Stimulated activated CD8-positive, alpha-beta memory T cell treated with anti-CD3 and anti-CD28 coated beads, Interleukin-15, amount 100 ng/mL, for 4 hours (primary cell): ENCODE results near the gene CYP24A1.

Experiments used
- DNase-seq, 2 donors: peaks; one replicate each; pipeline ENCODE4 v3.0.0-alpha.2; 2020; ENCODE audit warnings: low read depth in 2 of 2

Gene CYP24A1

GRCh38 chr20:54174457-54175175, 830 bp upstream of the CYP24A1 start:
- DNase-seq, result no peak

- DNase-seq, result no peak
These were observed 732 bp downstream of the CYP24A1 start for GRCh38 chr20:54172856-54173652.

GRCh38 chr20:54172532-54172855, 1.3 kb downstream of the CYP24A1 start:
- no peak for DNase-seq

GRCh38 chr20:54170963-54171362, 2.8 kb downstream of the CYP24A1 start:
- no peak for DNase-seq

GRCh38 chr20:54170026-54170471, 3.7 kb downstream of the CYP24A1 start:
- no peak for DNase-seq

- no peak for DNase-seq
These were observed 4.6 kb downstream of the CYP24A1 start for GRCh38 chr20:54168961-54169862.

GRCh38 chr20:54167909-54168872, 5.6 kb downstream of the CYP24A1 start:
- no peak for DNase-seq

- no peak for DNase-seq
These were observed 6.7 kb downstream of the CYP24A1 start for GRCh38 chr20:54166987-54167662.

- DNase-seq, result no peak
These were observed 8.0 kb downstream of the CYP24A1 start for GRCh38 chr20:54165803-54166202.

- DNase-seq, result no peak
These were observed 8.8 kb downstream of the CYP24A1 start for GRCh38 chr20:54165014-54165413.

GRCh38 chr20:54163402-54163801, 10.4 kb downstream of the CYP24A1 start:
- DNase-seq, result no peak

GRCh38 chr20:54162378-54163009, 11.3 kb downstream of the CYP24A1 start:
- no peak for DNase-seq

GRCh38 chr20:54161821-54162149, 12.0 kb downstream of the CYP24A1 start:
- no peak for DNase-seq

GRCh38 chr20:54161008-54161820, 12.6 kb downstream of the CYP24A1 start:
- DNase-seq, result no peak

GRCh38 chr20:54160065-54161007, 13.4 kb downstream of the CYP24A1 start:
- no peak for DNase-seq

GRCh38 chr20:54158856-54159418, 14.8 kb downstream of the CYP24A1 start:
- DNase-seq, result no peak

GRCh38 chr20:54158226-54158625, 15.6 kb downstream of the CYP24A1 start:
- no peak for DNase-seq
